HepG2 (cell line): ENCODE data around the gene ADSS1. TPM values are rescaled to one million over a fixed set of nuclear protein-coding genes. Genes with fewer than 3 reads are reported as not detected.

ENCODE experiments used
- CBFB ChIP-seq: sonication (generic); formaldehyde crosslinking; IDR thresholded peaks from 2 replicates; pipeline ENCODE4 v1.4.0; 2020; ENCODE audit warnings: missing genetic modification reagents
- HNF4A ChIP-seq: sonication (generic); formaldehyde crosslinking; IDR thresholded peaks from 2 replicates; pipeline ENCODE4 v1.4.0; 2020; ENCODE audit warnings: missing genetic modification reagents
- ISX ChIP-seq: sonication (generic); formaldehyde crosslinking; conservative IDR thresholded peaks from 2 replicates; pipeline ENCODE4 v1.5.0; 2020; ENCODE audit warnings: missing genetic modification reagents
- MAZ ChIP-seq, 2 experiments: sonication (generic) in 1 of 2; formaldehyde crosslinking in 1 of 2; IDR thresholded peaks; 2 replicates each; pipeline versions ENCODE4 v1.5.0 to v1.6.1; 2012 to 2020; ENCODE audit warnings: low read depth in 2 of 2, mild to moderate bottlenecking in 2 of 2, borderline replicate concordance in 1 of 2, improper control_type of control experiment in 1 of 2, low read length in 1 of 2, missing genetic modification reagents in 1 of 2, moderate library complexity in 1 of 2
- SRF ChIP-seq: IDR thresholded peaks from 2 replicates; pipeline ENCODE4 v1.6.1; 2011; ENCODE audit warnings: mild to moderate bottlenecking, low read depth, low read length, moderate library complexity
- TEAD3 ChIP-seq: optimal IDR thresholded peaks from 2 replicates; pipeline ENCODE3; 2016; ENCODE audit warnings: borderline replicate concordance
- TRAFD1 ChIP-seq: sonication (generic); formaldehyde crosslinking; IDR thresholded peaks from 2 replicates; pipeline ENCODE4 v1.5.1; 2020; ENCODE audit warnings: missing genetic modification reagents, mild to moderate bottlenecking, borderline replicate concordance
- ZBTB8A ChIP-seq: sonication (generic); formaldehyde crosslinking; IDR thresholded peaks from 2 replicates; pipeline ENCODE4 v1.4.0; 2020; ENCODE audit warnings: mild to moderate bottlenecking, low read depth, missing genetic modification reagents, borderline replicate concordance
- ZFP36 ChIP-seq: fragments of 150-350 bp; IDR thresholded peaks from 2 replicates; pipeline ENCODE4 v1.6.1; 2018; ENCODE audit warnings: borderline replicate concordance, low read length, low read depth; ENCODE audit not compliant: partially characterized antibody
- ZNF337 ChIP-seq: sonication (generic); formaldehyde crosslinking; IDR thresholded peaks from 2 replicates; pipeline ENCODE4 v1.5.1; 2020; ENCODE audit warnings: missing genetic modification reagents, low read depth, mild to moderate bottlenecking, borderline replicate concordance
- ZNF451 ChIP-seq: sonication (generic); formaldehyde crosslinking; IDR thresholded peaks from 2 replicates; pipeline ENCODE4 v1.5.0; 2020; ENCODE audit warnings: mild to moderate bottlenecking, missing genetic modification reagents
- ZNF574 ChIP-seq: sonication (generic); formaldehyde crosslinking; IDR thresholded peaks from 2 replicates; pipeline ENCODE4 v1.4.0; 2020; ENCODE audit warnings: missing genetic modification reagents
- ZNF652 ChIP-seq: IDR thresholded peaks from 2 replicates; pipeline ENCODE4 v1.6.1; 2016; ENCODE audit warnings: low read depth, borderline replicate concordance
- ZNF775 ChIP-seq: sonication (generic); formaldehyde crosslinking; IDR thresholded peaks from 2 replicates; pipeline ENCODE4 v1.4.0; 2020; ENCODE audit warnings: missing genetic modification reagents, mild to moderate bottlenecking, moderate library complexity, borderline replicate concordance
- ZNF782 ChIP-seq: sonication (generic); formaldehyde crosslinking; IDR thresholded peaks from 2 replicates; pipeline ENCODE4 v1.4.0; 2020; ENCODE audit warnings: missing genetic modification reagents, mild to moderate bottlenecking, borderline replicate concordance
- ZXDC ChIP-seq: sonication (generic); formaldehyde crosslinking; IDR thresholded peaks from 2 replicates; pipeline ENCODE4 v1.5.0; 2020; ENCODE audit warnings: mild to moderate bottlenecking, missing genetic modification reagents
- polyA plus RNA-seq, 8 experiments: library from polyadenylated mRNA; depleted of rRNA in 3 of 8; stranded (reverse) in 7 of 8; unstranded in 1 of 8; fragments of >200 nt; fragmentation: Illumina TruSeq in 4 of 8; extraction: Trizol in 4 of 8; gene quantifications; 2 replicates each; pipeline versions ENCODE4 v1.2.1 to v1.2.3, GENCODE V29; 2011 to 2016; ENCODE audit warnings: low read depth in 4 of 8, missing spikeins in 1 of 8, mixed read lengths in 1 of 8; ENCODE audit not compliant: insufficient read depth in 1 of 8
- total RNA-seq, 5 experiments: library from RNA; depleted of rRNA; stranded (reverse); fragments of >200 nt; fragmentation: Illumina TruSeq; extraction: Trizol; gene quantifications; 2 replicates each; pipeline ENCODE4 v1.2.3, GENCODE V29; 2016; ENCODE audit warnings: low read depth in 1 of 5
- TF ChIP-seq, protein P1 (sequence below): sonication (generic); formaldehyde crosslinking; IDR thresholded peaks from 2 replicates; pipeline ENCODE4 v1.8.0; 2022; ENCODE audit warnings: mild to moderate bottlenecking, missing genetic modification reagents, borderline replicate concordance
- TF ChIP-seq, protein P2 (sequence below): sonication (generic); formaldehyde crosslinking; IDR thresholded peaks from 2 replicates; pipeline ENCODE4 v1.4.0; 2020; ENCODE audit warnings: missing genetic modification reagents

ADSS1 gene
- total and polyA plus RNA-seq, 2 of the 13 experiments (the other 11 are each of a cell fraction or from before 2014, with no cell fraction given) = 1.0 to 36.7 TPM

DNA sequence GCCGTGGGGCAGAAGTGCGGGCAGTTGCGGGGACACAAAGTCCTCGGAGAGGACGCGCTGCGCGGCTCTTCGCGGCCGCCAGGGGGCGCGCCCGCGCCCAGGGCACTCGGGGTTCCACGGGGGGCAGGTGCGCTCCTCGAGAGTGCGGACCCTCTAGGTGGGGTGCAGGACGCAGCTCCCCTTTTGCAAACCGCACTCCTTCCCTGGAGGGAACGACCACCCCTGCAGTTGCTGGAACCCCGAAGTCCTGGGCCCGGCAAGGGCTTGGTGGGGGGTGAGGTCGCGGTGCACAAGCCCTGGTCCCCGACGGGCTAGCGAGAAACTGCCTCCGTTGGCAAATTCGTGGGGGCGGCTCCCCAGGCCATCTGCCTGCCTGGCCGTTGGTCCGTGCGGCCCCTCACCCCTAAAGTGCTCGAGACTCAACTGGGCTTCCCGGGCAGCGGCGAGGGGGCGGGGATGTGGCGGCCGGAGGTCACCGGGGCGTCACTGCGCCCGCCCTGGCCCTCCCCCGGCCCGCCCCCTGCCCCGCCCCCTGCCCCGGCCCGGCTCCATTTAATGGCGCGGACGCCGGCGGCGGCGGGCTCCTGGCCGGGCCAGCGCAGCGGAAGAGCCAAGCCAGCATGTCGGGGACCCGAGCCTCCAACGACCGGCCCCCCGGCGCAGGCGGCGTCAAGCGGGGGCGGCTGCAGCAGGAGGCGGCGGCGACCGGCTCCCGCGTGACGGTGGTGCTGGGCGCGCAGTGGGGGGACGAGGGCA, at the start of gene ADSS1 (continued):
- TF ChIP-seq, protein P1, sequence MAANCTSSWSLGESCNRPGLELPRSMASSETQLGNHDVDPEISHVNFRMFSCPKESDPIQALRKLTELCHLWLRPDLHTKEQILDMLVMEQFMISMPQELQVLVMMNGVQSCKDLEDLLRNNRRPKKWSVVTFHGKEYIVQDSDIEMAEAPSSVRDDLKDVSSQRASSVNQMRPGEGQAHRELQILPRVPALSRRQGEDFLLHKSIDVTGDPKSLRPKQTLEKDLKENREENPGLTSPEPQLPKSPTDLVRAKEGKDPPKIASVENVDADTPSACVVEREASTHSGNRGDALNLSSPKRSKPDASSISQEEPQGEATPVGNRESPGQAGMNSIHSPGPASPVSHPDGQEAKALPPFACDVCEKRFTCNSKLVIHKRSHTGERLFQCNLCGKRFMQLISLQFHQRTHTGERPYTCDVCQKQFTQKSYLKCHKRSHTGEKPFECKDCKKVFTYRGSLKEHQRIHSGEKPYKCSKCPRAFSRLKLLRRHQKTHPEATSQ (CRISPR knock-in tag) = no peak
- TF ChIP-seq ZNF337 (CRISPR knock-in tag) = no peak
- TF ChIP-seq ZFP36 = no peak
- TF ChIP-seq SRF = no peak
- TF ChIP-seq ZXDC (CRISPR knock-in tag) = no peak
- TF ChIP-seq MAZ (IDR thresholded peaks at IDR 0.05; ENCODE audit: borderline replicate concordance, low read depth, low read length) = peak; percentile 61; the same call in 1 of the 2 replicates
- 0 out of 2 replicates have a peak, but pooled peaks have one; percentile 19 for TF ChIP-seq MAZ (CRISPR knock-in tag; IDR thresholded peaks at IDR 0.05; ENCODE audit: low read depth)
- TF ChIP-seq TRAFD1 = peak; percentile 66; the same call in 1 of the 2 replicates
- no peak for TF ChIP-seq ISX (CRISPR knock-in tag)
- TF ChIP-seq ZNF782 (CRISPR knock-in tag) = no peak
- no peak for TF ChIP-seq TEAD3 (CRISPR knock-in tag)
- no peak for TF ChIP-seq ZBTB8A
- no peak for TF ChIP-seq ZNF652
- TF ChIP-seq ZNF451 (CRISPR knock-in tag) = no peak
- no peak for TF ChIP-seq ZNF775 (CRISPR knock-in tag)
- TF ChIP-seq, protein P2, sequence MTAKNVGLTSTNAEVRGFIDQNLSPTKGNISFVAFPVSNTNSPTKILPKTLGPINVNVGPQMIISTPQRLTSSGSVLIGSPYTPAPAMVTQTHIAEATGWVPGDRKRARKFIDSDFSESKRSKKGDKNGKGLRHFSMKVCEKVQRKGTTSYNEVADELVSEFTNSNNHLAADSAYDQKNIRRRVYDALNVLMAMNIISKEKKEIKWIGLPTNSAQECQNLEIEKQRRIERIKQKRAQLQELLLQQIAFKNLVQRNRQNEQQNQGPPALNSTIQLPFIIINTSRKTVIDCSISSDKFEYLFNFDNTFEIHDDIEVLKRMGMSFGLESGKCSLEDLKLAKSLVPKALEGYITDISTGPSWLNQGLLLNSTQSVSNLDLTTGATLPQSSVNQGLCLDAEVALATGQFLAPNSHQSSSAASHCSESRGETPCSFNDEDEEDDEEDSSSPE (CRISPR knock-in tag) = peak; percentile 45
- 0 out of 2 replicates have a peak, but pooled peaks have one; percentile 29 for TF ChIP-seq HNF4A
- no peak for TF ChIP-seq ZNF574 (CRISPR knock-in tag)
- 0 out of 2 replicates have a peak, but pooled peaks have one; percentile 25 for TF ChIP-seq CBFB (CRISPR knock-in tag)
